ENCODE data around the gene PCGF3. TPM values are rescaled to one million over a fixed set of nuclear protein-coding genes. Genes with fewer than 3 reads are reported as not detected.
A peak's percentile ranks its signal among the peaks of the same experiment; 100 is the strongest.

PCGF3 gene
- total RNA-seq, 1 donor from 2014 or later, result 55.4 TPM

DNA sequence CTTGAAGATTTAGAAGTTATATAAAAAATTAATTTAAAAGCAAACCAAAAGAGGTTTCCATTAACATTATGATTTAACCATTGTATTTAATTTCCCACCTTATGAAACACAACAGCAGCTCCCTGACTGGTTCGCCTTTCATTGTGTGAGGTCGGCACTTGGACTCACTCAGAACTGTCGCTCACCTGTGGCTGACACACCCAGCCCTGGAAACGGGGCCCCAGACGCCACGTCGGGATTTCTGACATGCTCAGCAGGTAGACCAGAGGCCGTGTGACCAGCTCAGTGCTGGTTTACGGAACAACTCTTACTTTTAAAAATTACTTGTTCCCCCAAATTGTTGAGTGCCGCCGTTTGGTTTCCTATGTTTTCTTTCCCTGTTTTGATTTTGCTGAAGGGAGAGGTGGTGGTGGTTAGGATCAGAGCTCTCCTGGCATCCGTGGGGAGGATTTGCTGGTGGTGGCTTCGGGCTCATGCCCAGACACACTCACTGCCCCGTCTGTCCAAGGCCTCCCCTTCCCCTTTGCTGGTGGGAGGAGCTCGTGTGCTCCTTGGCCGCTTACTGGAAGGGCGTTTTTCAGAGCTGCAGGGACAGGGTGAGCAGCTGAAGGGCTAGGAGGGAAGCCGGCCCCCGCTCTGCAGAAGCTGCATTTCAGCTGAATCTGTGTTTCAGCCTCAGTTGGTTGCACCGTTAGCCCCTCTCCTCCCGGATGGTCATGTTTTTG, 61.1 kb downstream of the PCGF3 start:
- Mint-ChIP-seq H3K4me1 (ENCODE audit: low read depth) (peaks cover 28% of the 10 kb centered on the region), H3K27ac (ENCODE audit: unreplicated experiment) (peak overlapping the region; percentile 32), H3K27me3 (ENCODE audit: low read depth) (no peaks in the 10 kb centered on the region), H3K36me3 (ENCODE audit: low read depth) (peaks cover 36% of the 10 kb centered on the region), H3K9me3 (ENCODE audit: low read depth) (no peaks in the 10 kb centered on the region), H3K4me3 (ENCODE audit: unreplicated experiment) (no peak overlapping the region)
- TF ChIP-seq, protein P1, sequence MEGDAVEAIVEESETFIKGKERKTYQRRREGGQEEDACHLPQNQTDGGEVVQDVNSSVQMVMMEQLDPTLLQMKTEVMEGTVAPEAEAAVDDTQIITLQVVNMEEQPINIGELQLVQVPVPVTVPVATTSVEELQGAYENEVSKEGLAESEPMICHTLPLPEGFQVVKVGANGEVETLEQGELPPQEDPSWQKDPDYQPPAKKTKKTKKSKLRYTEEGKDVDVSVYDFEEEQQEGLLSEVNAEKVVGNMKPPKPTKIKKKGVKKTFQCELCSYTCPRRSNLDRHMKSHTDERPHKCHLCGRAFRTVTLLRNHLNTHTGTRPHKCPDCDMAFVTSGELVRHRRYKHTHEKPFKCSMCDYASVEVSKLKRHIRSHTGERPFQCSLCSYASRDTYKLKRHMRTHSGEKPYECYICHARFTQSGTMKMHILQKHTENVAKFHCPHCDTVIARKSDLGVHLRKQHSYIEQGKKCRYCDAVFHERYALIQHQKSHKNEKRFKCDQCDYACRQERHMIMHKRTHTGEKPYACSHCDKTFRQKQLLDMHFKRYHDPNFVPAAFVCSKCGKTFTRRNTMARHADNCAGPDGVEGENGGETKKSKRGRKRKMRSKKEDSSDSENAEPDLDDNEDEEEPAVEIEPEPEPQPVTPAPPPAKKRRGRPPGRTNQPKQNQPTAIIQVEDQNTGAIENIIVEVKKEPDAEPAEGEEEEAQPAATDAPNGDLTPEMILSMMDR (IDR thresholded peaks at IDR 0.05), result no peak
- peak; percentile 68 for DNase-seq (ENCODE audit: low spot score)

DNA sequence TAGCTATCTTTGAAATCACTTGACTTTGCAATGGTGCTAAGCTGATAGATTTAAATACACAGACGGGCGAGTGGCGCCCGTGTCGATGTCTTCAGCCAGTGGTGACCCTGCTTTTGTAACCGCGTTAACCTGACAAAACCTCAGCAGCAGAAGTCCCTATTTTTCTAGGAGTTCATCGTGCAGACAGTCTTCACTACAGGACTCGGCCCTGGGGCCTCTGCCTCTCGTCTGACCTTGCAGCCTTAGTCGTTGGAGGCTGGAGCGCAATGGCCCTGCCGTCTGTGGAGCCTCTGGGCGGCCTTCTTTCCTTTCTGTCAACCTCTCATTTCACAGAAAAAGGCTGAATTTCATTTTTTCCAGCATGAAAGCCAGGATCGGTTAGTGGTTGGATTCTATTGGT, 62.4 kb downstream of the PCGF3 start:
- H3K36me3 Mint-ChIP-seq (ENCODE audit: low read depth), result peaks cover 28% of the 10 kb centered on the region
- peaks cover 42% of the 10 kb centered on the region for H3K4me1 Mint-ChIP-seq (ENCODE audit: low read depth)
- H3K9me3 Mint-ChIP-seq (ENCODE audit: low read depth), result no peaks in the 10 kb centered on the region
- no peaks in the 10 kb centered on the region for H3K27me3 Mint-ChIP-seq (ENCODE audit: low read depth)
- H3K4me3 Mint-ChIP-seq (ENCODE audit: unreplicated experiment), result no peak overlapping the region
- H3K27ac Mint-ChIP-seq (ENCODE audit: unreplicated experiment), result peak overlapping the region; percentile 2
- TF ChIP-seq, protein P1 (IDR thresholded peaks at IDR 0.05), result no peak
- peak; percentile 51 for DNase-seq (ENCODE audit: low spot score)

DNA sequence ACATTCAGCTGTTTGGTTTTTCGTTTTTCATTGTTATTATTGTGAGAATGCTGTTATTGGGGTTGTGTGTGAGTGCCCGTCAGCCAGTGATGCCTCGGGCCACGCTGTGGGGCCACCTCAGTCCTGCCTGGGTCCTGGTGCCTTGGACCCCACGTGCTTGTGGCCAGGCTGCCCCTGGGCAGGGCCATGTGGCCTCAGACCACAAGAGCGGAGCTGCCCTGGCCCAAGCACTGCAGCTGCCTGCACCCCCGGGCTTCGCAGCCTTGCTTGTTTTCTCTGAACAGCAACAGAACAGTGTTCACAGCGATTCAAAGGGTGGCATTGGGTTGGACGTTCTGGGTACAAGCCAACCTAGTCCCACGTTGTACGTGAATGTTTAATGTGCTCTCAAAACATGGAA, 63.4 kb downstream of the PCGF3 start:
- Mint-ChIP-seq H3K36me3 (ENCODE audit: low read depth) (peaks cover 25% of the 10 kb centered on the region), H3K9me3 (ENCODE audit: low read depth) (no peaks in the 10 kb centered on the region), H3K27me3 (ENCODE audit: low read depth) (no peaks in the 10 kb centered on the region), H3K4me3 (ENCODE audit: unreplicated experiment) (no peak overlapping the region), H3K27ac (ENCODE audit: unreplicated experiment) (no peak overlapping the region), H3K4me1 (ENCODE audit: low read depth) (peaks cover 46% of the 10 kb centered on the region)
- TF ChIP-seq, protein P1 (IDR thresholded peaks at IDR 0.05), result no peak
- DNase-seq (ENCODE audit: low spot score), result peak; percentile 65

DNA sequence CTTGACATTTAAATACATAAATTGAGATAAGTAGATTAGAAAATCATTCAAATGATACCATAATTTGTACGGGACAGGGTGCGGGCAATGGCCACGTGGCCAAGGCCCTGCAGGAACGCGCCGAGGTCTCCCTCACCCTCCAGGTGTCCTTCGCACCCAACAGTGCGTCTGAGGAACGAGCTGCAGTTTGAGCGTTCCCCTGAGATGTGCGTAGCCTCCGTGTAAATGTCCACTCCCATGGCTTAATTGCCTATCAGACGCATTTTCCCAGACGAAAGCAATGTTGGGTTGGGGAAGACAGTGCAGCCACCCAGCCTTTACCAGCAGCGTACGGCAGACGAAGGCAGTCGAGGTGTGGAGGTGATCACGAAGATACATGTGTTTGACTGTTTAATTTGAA, 63.9 kb downstream of the PCGF3 start:
- H3K4me3 Mint-ChIP-seq (ENCODE audit: unreplicated experiment), result no peak overlapping the region
- H3K27ac Mint-ChIP-seq (ENCODE audit: unreplicated experiment), result peak overlapping the region; percentile 43
- peaks cover 25% of the 10 kb centered on the region for H3K36me3 Mint-ChIP-seq (ENCODE audit: low read depth)
- TF ChIP-seq, protein P1 (IDR thresholded peaks at IDR 0.05), result no peak
- peaks cover 50% of the 10 kb centered on the region for H3K4me1 Mint-ChIP-seq (ENCODE audit: low read depth)
- DNase-seq (ENCODE audit: low spot score), result peak; percentile 77
- H3K27me3 Mint-ChIP-seq (ENCODE audit: low read depth), result no peaks in the 10 kb centered on the region
- H3K9me3 Mint-ChIP-seq (ENCODE audit: low read depth), result no peaks in the 10 kb centered on the region

DNA sequence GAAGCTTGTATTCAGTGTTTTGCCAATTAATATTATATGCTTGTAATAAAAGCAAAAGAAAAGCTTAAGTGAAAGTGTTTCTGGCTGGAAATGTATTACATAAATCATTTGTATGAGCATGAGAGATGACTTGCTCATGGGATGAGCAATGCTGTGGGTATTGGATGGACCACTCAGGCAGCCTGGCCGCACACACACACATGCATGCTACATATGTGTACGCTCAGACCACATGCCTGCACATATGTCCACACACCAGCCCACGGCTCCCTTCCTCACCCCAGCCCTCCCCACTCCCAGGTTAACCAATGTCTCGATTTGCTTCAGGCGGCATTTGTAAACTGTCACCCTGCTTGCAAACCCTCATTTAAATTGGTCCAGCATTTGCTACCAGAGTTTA, 64.4 kb downstream of the PCGF3 start:
- no peak overlapping the region for H3K4me3 Mint-ChIP-seq (ENCODE audit: unreplicated experiment)

More for the DNA sequence above, 64.4 kb downstream of the PCGF3 start:
- H3K4me1 Mint-ChIP-seq (ENCODE audit: low read depth), result peaks cover 50% of the 10 kb centered on the region
- peak; percentile 87 for DNase-seq (ENCODE audit: low spot score)
- peaks cover 24% of the 10 kb centered on the region for H3K36me3 Mint-ChIP-seq (ENCODE audit: low read depth)
- H3K27ac Mint-ChIP-seq (ENCODE audit: unreplicated experiment), result peak overlapping the region; percentile 43
- H3K27me3 Mint-ChIP-seq (ENCODE audit: low read depth), result no peaks in the 10 kb centered on the region
- H3K9me3 Mint-ChIP-seq (ENCODE audit: low read depth), result no peaks in the 10 kb centered on the region
- TF ChIP-seq, protein P1 (IDR thresholded peaks at IDR 0.05), result no peak

All from chondrocyte (in vitro differentiated cells).